BJ (cell line): ENCODE results near the gene EFNB2. TPM values are rescaled to one million over a fixed set of nuclear protein-coding genes. Genes with fewer than 3 reads are reported as not detected.

Experiments used
- CTCF ChIA-PET: fragments of 350-600 bp; formaldehyde crosslinking; extraction: SDS; loops from one replicate; lab custom pipeline; 2021; ENCODE audit warnings: antibody characterized with exemption, inconsistent platforms; lab: Yijun Ruan, JAX
- POLR2A ChIA-PET: fragments of 300-600 bp; sonication (Branson Sonifier 250); formaldehyde crosslinking; extraction: SDS; loops from one replicate; lab custom pipeline; 2021; ENCODE audit warnings: antibody characterized with exemption; lab: Charles Lee
- DNase-seq: peaks from one replicate; pipeline ENCODE4 v3.0.0-alpha.2; 2011; ENCODE audit warnings: low read depth
- H3K27me3 ChIP-seq: 2 replicates; pipeline ENCODE4 v1.6.0; 2011; ENCODE audit warnings: low read length; ENCODE audit not compliant: control insufficient read depth, insufficient read depth
- H3K36me3 ChIP-seq: 2 replicates; pipeline ENCODE4 v1.5.1; 2011; ENCODE audit warnings: low read length; ENCODE audit not compliant: control insufficient read depth, insufficient read depth
- H3K4me3 ChIP-seq: 2 replicates; pipeline ENCODE4 v1.5.1; 2011; ENCODE audit warnings: low read depth, mild to moderate bottlenecking, control low read depth, low read length
- CTCF ChIP-seq: IDR thresholded peaks from 2 replicates; pipeline ENCODE4 v1.5.1; 2011; ENCODE audit warnings: low read depth, mild to moderate bottlenecking, control low read depth, inconsistent platforms, low read length, moderate library complexity; ENCODE audit not compliant: insufficient read depth
- polyA plus RNA-seq: library from polyadenylated mRNA; depleted of rRNA; stranded (reverse); fragments of >200 nt; gene quantifications from 2 replicates; pipeline ENCODE4 v1.2.3, GENCODE V29; 2011

Gene EFNB2
- polyA plus RNA-seq, 1 experiment: 19.4 TPM

GRCh38 chr13:106523576-106523975 lies 11.9 kb downstream of the EFNB2 start:
- Histone ChIP-seq H3K27me3 (no peaks in the 10 kb centered on the region), H3K36me3 (no peaks in the 10 kb centered on the region), H3K4me3 (no peak overlapping the region)
- DNase-seq: no peak
- no peak for TF ChIP-seq CTCF
- ChIA-PET POLR2A (no interaction called here), CTCF (interaction anchor here (1.1 to 2.0 kb wide), 2 partner anchors 442 to 1113 kb away, joined by 3 to 4 read pairs; no protein-coding TSS in a partner anchor)

- no peak for TF ChIP-seq CTCF
- H3K27me3 ChIP-seq: no peaks in the 10 kb centered on the region
- H3K36me3 ChIP-seq: no peaks in the 10 kb centered on the region
- POLR2A ChIA-PET: no interaction called here
- H3K4me3 ChIP-seq: no peak overlapping the region
- DNase-seq: no peak
- CTCF ChIA-PET: interaction anchor here (1.1 to 2.0 kb wide), 2 partner anchors 441 to 1112 kb away, joined by 3 to 4 read pairs; no protein-coding TSS in a partner anchor
Observed at GRCh38 chr13:106522898-106523525, 12.4 kb downstream of the EFNB2 start.

GRCh38 chr13:106522112-106522705 lies 13.3 kb downstream of the EFNB2 start:
- CTCF ChIA-PET: interaction anchor here (1.3 kb wide), 1 partner anchor 1112 kb away, joined by 6 read pairs; no protein-coding TSS in a partner anchor

GRCh38 chr13:106521095-106521799 lies 14.2 kb downstream of the EFNB2 start:
- TF ChIP-seq CTCF: no peak
- CTCF ChIA-PET: interaction anchor here (1.3 kb wide), 1 partner anchor 1111 kb away, joined by 6 read pairs; no protein-coding TSS in a partner anchor
- POLR2A ChIA-PET: interaction anchor here (0.6 kb wide), 1 partner anchor 394 kb away, joined by 7 read pairs; no protein-coding TSS in a partner anchor
- H3K4me3 ChIP-seq: no peak overlapping the region
- no peaks in the 10 kb centered on the region for H3K36me3 ChIP-seq
- no peaks in the 10 kb centered on the region for H3K27me3 ChIP-seq
- no peak for DNase-seq

More at GRCh38 chr13:106522112-106522705, 13.3 kb downstream of the EFNB2 start:
- Histone ChIP-seq H3K27me3 (no peaks in the 10 kb centered on the region), H3K36me3 (no peaks in the 10 kb centered on the region), H3K4me3 (no peak overlapping the region)
- TF ChIP-seq CTCF: no peak
- DNase-seq: no peak
- POLR2A ChIA-PET: no interaction called here
